Progenitor cell of endocrine pancreas (in vitro differentiated cells): ENCODE measurements around the gene FAM185A. TPM values are rescaled to one million over a fixed set of nuclear protein-coding genes. Genes with fewer than 3 reads are reported as not detected.
"Not testable (repeated sequence)": the region's sequence is repeated elsewhere in the genome, so short reads cannot be mapped to it uniquely, and the experiment has no call there.

Source experiments
- DNase-seq: peaks from one replicate; pipeline ENCODE4 v3.0.0; 2021; ENCODE audit warnings: low spot score; ENCODE audit not compliant: unreplicated experiment
- H3K27ac Mint-ChIP-seq: 2 replicates; pipeline ENCODE4 v1.8.0; 2021; ENCODE audit warnings: mild to moderate bottlenecking, moderate library complexity, mixed read lengths
- H3K27me3 Mint-ChIP-seq: 2 replicates; pipeline ENCODE4 v1.8.0; 2021; ENCODE audit warnings: mixed read lengths
- H3K36me3 Mint-ChIP-seq: 2 replicates; pipeline ENCODE4 v1.8.0; 2022; ENCODE audit warnings: mixed read lengths; ENCODE audit not compliant: insufficient read depth
- H3K4me1 Mint-ChIP-seq: 2 replicates; pipeline ENCODE4 v1.8.0; 2021; ENCODE audit warnings: low read depth, mixed read lengths
- H3K4me3 Mint-ChIP-seq: 2 replicates; pipeline ENCODE4 v1.8.0; 2021; ENCODE audit warnings: low read depth, mild to moderate bottlenecking, moderate library complexity, mixed read lengths
- H3K9me3 Mint-ChIP-seq: 2 replicates; pipeline ENCODE4 v1.8.0; 2021; ENCODE audit warnings: low read depth, mixed read lengths
- total RNA-seq: library from RNA; stranded (reverse); gene quantifications from 2 replicates; pipeline ENCODE4 v1.2.1, GENCODE V29; 2021
- TF ChIP-seq, protein P1 (sequence below): fragments of 200-600 bp; sonication (generic); IDR thresholded peaks from one replicate; pipeline ENCODE4 v1.5.0; 2021; ENCODE audit warnings: antibody characterized with exemption, mild to moderate bottlenecking; ENCODE audit not compliant: unreplicated experiment

Gene FAM185A
- total RNA-seq, 1 donor from 2014 or later, result 19.4 TPM

GRCh38 chr7:102790364-102791100 lies 41.7 kb downstream of the FAM185A start:
- not testable (repeated sequence) for DNase-seq, H3K27me3 Mint-ChIP-seq, H3K36me3 Mint-ChIP-seq, H3K4me1 Mint-ChIP-seq, H3K9me3 Mint-ChIP-seq, H3K4me3 Mint-ChIP-seq, H3K27ac Mint-ChIP-seq

GRCh38 chr7:102791367-102791766 lies 42.6 kb downstream of the FAM185A start:
- not testable (repeated sequence) for DNase-seq, H3K4me1 Mint-ChIP-seq, H3K27ac Mint-ChIP-seq, H3K27me3 Mint-ChIP-seq, H3K9me3 Mint-ChIP-seq, H3K4me3 Mint-ChIP-seq, H3K36me3 Mint-ChIP-seq

- H3K27ac Mint-ChIP-seq, H3K4me3 Mint-ChIP-seq, H3K27me3 Mint-ChIP-seq, H3K36me3 Mint-ChIP-seq, DNase-seq, H3K9me3 Mint-ChIP-seq, H3K4me1 Mint-ChIP-seq: not testable (repeated sequence)
Observed at GRCh38 chr7:102791831-102792230, 43.0 kb downstream of the FAM185A start.

DNA sequence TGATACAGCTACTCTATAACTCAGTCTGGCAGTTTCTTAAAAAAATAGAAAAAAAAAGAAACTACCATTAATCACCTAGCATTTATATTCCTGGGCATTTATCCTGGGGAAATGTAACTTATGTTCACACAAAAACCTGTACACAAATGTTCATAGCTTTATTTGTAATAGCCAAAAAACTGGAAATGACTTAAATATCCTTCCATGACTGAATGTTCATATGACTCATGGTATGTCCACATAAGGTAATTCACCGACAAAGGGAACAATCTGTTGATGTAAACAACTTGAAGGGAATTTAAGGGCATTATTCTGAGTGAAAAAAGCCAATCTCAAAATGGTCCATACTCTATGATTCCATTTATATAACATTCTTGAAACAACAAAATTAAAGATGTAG lies 45.8 kb downstream of the FAM185A start:
- not testable (repeated sequence) for H3K27me3 Mint-ChIP-seq, H3K9me3 Mint-ChIP-seq, H3K4me1 Mint-ChIP-seq, H3K4me3 Mint-ChIP-seq, H3K27ac Mint-ChIP-seq, DNase-seq
- peaks cover 17% of the 10 kb centered on the region for H3K36me3 Mint-ChIP-seq

GRCh38 chr7:102795987-102796595 lies 47.3 kb downstream of the FAM185A start:
- H3K27me3 Mint-ChIP-seq, H3K4me1 Mint-ChIP-seq, H3K27ac Mint-ChIP-seq: not testable (repeated sequence)

DNA sequence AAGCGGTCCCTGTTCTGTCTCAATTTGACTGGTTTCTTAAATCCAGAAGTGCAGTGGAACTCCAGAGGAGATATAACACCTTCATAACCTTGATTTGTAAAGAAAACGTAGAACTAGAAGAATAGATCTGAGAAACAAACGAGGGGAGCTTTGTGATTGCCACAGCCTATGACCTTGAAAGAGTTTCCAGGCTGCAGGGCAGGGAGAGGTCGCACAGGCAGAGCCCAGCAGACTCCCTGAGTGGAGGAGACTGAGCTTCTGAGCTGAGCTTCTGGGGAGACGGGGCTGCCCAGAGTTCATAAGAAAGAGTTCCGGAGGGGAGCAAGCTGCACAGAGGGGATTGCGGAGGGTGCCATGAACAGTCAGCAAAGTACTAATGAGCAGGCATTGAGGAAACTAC lies 57.8 kb downstream of the FAM185A start:
- peaks cover 6% of the 10 kb centered on the region for H3K4me1 Mint-ChIP-seq
- no peak overlapping the region for H3K4me3 Mint-ChIP-seq

More at GRCh38 chr7:102795987-102796595, 47.3 kb downstream of the FAM185A start:
- DNase-seq, H3K4me3 Mint-ChIP-seq: not testable (repeated sequence)
- peaks cover 11% of the 10 kb centered on the region for H3K9me3 Mint-ChIP-seq
- peaks cover 30% of the 10 kb centered on the region for H3K36me3 Mint-ChIP-seq

GRCh38 chr7:102810916-102811315 lies 62.1 kb downstream of the FAM185A start:
- H3K27me3 Mint-ChIP-seq, result no peaks in the 10 kb centered on the region
- H3K27ac Mint-ChIP-seq, result no peak overlapping the region
- no peaks in the 10 kb centered on the region for H3K9me3 Mint-ChIP-seq
- DNase-seq, result no peak
- peaks cover 15% of the 10 kb centered on the region for H3K36me3 Mint-ChIP-seq
- TF ChIP-seq, protein P1, sequence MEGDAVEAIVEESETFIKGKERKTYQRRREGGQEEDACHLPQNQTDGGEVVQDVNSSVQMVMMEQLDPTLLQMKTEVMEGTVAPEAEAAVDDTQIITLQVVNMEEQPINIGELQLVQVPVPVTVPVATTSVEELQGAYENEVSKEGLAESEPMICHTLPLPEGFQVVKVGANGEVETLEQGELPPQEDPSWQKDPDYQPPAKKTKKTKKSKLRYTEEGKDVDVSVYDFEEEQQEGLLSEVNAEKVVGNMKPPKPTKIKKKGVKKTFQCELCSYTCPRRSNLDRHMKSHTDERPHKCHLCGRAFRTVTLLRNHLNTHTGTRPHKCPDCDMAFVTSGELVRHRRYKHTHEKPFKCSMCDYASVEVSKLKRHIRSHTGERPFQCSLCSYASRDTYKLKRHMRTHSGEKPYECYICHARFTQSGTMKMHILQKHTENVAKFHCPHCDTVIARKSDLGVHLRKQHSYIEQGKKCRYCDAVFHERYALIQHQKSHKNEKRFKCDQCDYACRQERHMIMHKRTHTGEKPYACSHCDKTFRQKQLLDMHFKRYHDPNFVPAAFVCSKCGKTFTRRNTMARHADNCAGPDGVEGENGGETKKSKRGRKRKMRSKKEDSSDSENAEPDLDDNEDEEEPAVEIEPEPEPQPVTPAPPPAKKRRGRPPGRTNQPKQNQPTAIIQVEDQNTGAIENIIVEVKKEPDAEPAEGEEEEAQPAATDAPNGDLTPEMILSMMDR, result no peak
- H3K4me3 Mint-ChIP-seq, result no peak overlapping the region
- peaks cover 30% of the 10 kb centered on the region for H3K4me1 Mint-ChIP-seq

More for the DNA sequence above, 57.8 kb downstream of the FAM185A start:
- DNase-seq, result no peak
- H3K9me3 Mint-ChIP-seq, result peaks cover 33% of the 10 kb centered on the region
- H3K27me3 Mint-ChIP-seq, result no peaks in the 10 kb centered on the region
- TF ChIP-seq, protein P1, result no peak
- H3K36me3 Mint-ChIP-seq, result peaks cover 29% of the 10 kb centered on the region
- H3K27ac Mint-ChIP-seq, result no peak overlapping the region
